GM23338 (cell line): ENCODE measurements around the gene PPIP5K1.
A peak's percentile ranks its signal among the peaks of the same experiment; 100 is the strongest.

ENCODE experiments used
- CREB1 ChIP-seq: fragments of 250-450 bp; sonication (Bioruptor Pico); IDR thresholded peaks from 2 replicates; pipeline ENCODE4 v1.5.0; 2020; ENCODE audit warnings: low read depth, mild to moderate bottlenecking, moderate library complexity
- EZH2 ChIP-seq: fragments of 200-600 bp; sonication (generic); IDR thresholded peaks from one replicate; pipeline ENCODE4 v1.8.0; 2017; ENCODE audit warnings: antibody characterized with exemption, mild to moderate bottlenecking, low read depth; ENCODE audit not compliant: unreplicated experiment
- EZH2phosphoT487 ChIP-seq: fragments of 200-600 bp; sonication (generic); IDR thresholded peaks from one replicate; pipeline ENCODE4 v1.8.1; 2018; ENCODE audit warnings: antibody characterized with exemption; ENCODE audit not compliant: unreplicated experiment
- POLR2AphosphoS5 ChIP-seq: IDR thresholded peaks from 2 replicates; pipeline ENCODE4 v1.6.1; 2016; ENCODE audit warnings: antibody characterized with exemption, low read depth
- ZNF331 ChIP-seq: fragments of 250-450 bp; sonication (Bioruptor Pico); IDR thresholded peaks from 2 replicates; pipeline ENCODE4 v1.5.0; 2020; ENCODE audit warnings: low read depth, mild to moderate bottlenecking, moderate library complexity
- TF ChIP-seq, protein P1 (sequence below), 2 experiments: fragments of 200-600 bp in 1 of 2; sonication (generic) in 1 of 2; conservative IDR thresholded peaks; 2 replicates each; pipeline versions ENCODE4 v1.5.1 to v1.6.1; 2016 to 2017; ENCODE audit warnings: antibody characterized with exemption in 2 of 2, low read depth in 2 of 2, mild to moderate bottlenecking in 2 of 2, moderate library complexity in 1 of 2
- TF ChIP-seq, protein P2 (sequence below): IDR thresholded peaks from one replicate; pipeline ENCODE4 v1.6.1; 2018; ENCODE audit warnings: antibody characterized with exemption; ENCODE audit not compliant: unreplicated experiment
- TF ChIP-seq, protein P3 (sequence below): IDR thresholded peaks from 2 replicates; pipeline ENCODE4 v1.6.1; 2016; ENCODE audit warnings: antibody characterized with exemption

DNA sequence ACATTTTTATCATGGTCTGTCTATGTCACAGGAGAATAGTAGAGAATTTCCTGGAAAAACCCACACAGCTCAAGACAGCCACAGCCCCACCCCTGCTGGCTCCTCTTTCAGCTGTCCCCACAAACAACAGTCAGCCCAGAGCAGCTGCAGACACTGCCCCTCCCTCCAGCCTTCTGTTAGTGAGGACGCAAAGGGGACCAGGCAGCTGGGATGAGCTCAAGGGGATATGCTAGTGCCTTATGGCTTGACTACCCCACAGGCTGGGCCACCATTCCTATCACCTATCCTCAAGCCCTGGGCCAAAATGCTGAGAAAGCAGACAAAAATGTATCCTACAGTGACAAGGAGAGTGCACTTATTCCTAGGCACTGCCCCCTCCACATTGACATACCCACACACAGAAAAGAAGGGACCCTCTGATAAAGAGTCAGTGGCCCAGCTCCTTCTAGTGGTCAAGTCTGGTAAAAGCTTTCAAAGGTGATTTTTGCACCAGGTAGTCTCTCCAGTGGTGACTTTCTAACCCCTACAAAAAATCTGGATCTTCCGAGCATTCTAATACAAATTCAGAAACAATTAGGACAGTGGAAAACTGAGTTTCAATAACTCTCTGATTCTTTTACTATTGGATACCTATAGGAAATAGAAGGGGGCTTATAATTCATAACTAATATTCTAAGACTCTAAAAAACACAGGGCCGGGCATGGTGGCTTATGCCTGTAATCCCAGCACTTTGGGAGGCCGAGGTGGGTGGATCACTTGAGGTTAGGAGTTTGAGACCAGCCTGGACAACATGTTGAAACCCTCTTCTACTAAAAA lies 75.6 kb downstream of the PPIP5K1 start:
- TF ChIP-seq, protein P1, sequence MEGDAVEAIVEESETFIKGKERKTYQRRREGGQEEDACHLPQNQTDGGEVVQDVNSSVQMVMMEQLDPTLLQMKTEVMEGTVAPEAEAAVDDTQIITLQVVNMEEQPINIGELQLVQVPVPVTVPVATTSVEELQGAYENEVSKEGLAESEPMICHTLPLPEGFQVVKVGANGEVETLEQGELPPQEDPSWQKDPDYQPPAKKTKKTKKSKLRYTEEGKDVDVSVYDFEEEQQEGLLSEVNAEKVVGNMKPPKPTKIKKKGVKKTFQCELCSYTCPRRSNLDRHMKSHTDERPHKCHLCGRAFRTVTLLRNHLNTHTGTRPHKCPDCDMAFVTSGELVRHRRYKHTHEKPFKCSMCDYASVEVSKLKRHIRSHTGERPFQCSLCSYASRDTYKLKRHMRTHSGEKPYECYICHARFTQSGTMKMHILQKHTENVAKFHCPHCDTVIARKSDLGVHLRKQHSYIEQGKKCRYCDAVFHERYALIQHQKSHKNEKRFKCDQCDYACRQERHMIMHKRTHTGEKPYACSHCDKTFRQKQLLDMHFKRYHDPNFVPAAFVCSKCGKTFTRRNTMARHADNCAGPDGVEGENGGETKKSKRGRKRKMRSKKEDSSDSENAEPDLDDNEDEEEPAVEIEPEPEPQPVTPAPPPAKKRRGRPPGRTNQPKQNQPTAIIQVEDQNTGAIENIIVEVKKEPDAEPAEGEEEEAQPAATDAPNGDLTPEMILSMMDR (conservative IDR thresholded peaks at IDR 0.05; ENCODE audit: low read depth in 2 of 2) = peak; percentile 81 to 83
- TF ChIP-seq EZH2 (no peak), CREB1 (CRISPR knock-in tag) (no peak), EZH2phosphoT487 (no peak), ZNF331 (CRISPR knock-in tag) (no peak), POLR2AphosphoS5 (no peak)
- TF ChIP-seq, protein P2, sequence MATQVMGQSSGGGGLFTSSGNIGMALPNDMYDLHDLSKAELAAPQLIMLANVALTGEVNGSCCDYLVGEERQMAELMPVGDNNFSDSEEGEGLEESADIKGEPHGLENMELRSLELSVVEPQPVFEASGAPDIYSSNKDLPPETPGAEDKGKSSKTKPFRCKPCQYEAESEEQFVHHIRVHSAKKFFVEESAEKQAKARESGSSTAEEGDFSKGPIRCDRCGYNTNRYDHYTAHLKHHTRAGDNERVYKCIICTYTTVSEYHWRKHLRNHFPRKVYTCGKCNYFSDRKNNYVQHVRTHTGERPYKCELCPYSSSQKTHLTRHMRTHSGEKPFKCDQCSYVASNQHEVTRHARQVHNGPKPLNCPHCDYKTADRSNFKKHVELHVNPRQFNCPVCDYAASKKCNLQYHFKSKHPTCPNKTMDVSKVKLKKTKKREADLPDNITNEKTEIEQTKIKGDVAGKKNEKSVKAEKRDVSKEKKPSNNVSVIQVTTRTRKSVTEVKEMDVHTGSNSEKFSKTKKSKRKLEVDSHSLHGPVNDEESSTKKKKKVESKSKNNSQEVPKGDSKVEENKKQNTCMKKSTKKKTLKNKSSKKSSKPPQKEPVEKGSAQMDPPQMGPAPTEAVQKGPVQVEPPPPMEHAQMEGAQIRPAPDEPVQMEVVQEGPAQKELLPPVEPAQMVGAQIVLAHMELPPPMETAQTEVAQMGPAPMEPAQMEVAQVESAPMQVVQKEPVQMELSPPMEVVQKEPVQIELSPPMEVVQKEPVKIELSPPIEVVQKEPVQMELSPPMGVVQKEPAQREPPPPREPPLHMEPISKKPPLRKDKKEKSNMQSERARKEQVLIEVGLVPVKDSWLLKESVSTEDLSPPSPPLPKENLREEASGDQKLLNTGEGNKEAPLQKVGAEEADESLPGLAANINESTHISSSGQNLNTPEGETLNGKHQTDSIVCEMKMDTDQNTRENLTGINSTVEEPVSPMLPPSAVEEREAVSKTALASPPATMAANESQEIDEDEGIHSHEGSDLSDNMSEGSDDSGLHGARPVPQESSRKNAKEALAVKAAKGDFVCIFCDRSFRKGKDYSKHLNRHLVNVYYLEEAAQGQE = no peak
- TF ChIP-seq, protein P3, sequence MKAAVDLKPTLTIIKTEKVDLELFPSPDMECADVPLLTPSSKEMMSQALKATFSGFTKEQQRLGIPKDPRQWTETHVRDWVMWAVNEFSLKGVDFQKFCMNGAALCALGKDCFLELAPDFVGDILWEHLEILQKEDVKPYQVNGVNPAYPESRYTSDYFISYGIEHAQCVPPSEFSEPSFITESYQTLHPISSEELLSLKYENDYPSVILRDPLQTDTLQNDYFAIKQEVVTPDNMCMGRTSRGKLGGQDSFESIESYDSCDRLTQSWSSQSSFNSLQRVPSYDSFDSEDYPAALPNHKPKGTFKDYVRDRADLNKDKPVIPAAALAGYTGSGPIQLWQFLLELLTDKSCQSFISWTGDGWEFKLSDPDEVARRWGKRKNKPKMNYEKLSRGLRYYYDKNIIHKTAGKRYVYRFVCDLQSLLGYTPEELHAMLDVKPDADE = no peak
